SK-N-SH (cell line): ENCODE data around the gene TMEM213. TPM values are rescaled to one million over a fixed set of nuclear protein-coding genes. Genes with fewer than 3 reads are reported as not detected.
"Not testable (repeated sequence)": the region's sequence is repeated elsewhere in the genome, so short reads cannot be mapped to it uniquely, and the experiment has no call there.

Experiments used
- CTCF ChIA-PET: fragments of 300-600, 350-600 bp; formaldehyde crosslinking; extraction: SDS; loops from one replicate; lab custom pipeline; 2021; lab: Yijun Ruan, JAX
- POLR2A ChIA-PET: fragments of 350-600 bp; sonication (Branson Sonifier 250); formaldehyde crosslinking; extraction: SDS; loops from one replicate; lab custom pipeline; 2020; ENCODE audit warnings: antibody characterized with exemption, inconsistent platforms; lab: Yijun Ruan, JAX
- DNase-seq: peaks from one replicate; pipeline ENCODE4 v3.0.0; 2012
- H2AFZ ChIP-seq: fragments of 200-600 bp; sonication (generic); 2 replicates; pipeline ENCODE4 v1.8.1; 2016; ENCODE audit warnings: antibody characterized with exemption, mild to moderate bottlenecking, low read depth
- H3F3A ChIP-seq: fragments of 200-600 bp; sonication (generic); replicated peaks from 2 replicates; pipeline ENCODE3; 2016; ENCODE audit warnings: antibody characterized with exemption, mild to moderate bottlenecking; ENCODE audit not compliant: insufficient read depth
- H3K27ac ChIP-seq, 2 experiments: fragments of 200-500 bp in 1 of 2; fragments of 200-600 bp in 1 of 2; sonication (Bioruptor generic) in 1 of 2; sonication (generic), shearing (Covaris generic) in 1 of 2; 2 replicates each; pipeline versions ENCODE4 v1.5.1 to v1.6.1; 2014 to 2016; ENCODE audit warnings: low read depth in 2 of 2, inconsistent platforms in 1 of 2, low read length in 1 of 2, mild to moderate bottlenecking in 1 of 2, mixed read lengths in 1 of 2
- H3K27me3 ChIP-seq: fragments of 200-600 bp; sonication (generic), shearing (Covaris generic); 2 replicates; pipeline ENCODE4 v1.6.1; 2016; ENCODE audit warnings: mixed run types; ENCODE audit not compliant: insufficient read depth
- H3K36me3 ChIP-seq, 2 experiments: fragments of 200-500 bp in 1 of 2; fragments of 200-600 bp in 1 of 2; sonication (Bioruptor generic) in 1 of 2; sonication (generic) in 1 of 2; replicated peaks in 1 of 2; 2 replicates each; pipeline versions ENCODE3 to v1.5.1; 2014 to 2016; ENCODE audit warnings: low read length in 1 of 2, mild to moderate bottlenecking in 1 of 2; ENCODE audit not compliant: insufficient read depth in 2 of 2, control insufficient read depth in 1 of 2
- H3K4me1 ChIP-seq, 2 experiments: fragments of 200-500 bp in 1 of 2; fragments of 200-600 bp in 1 of 2; sonication (Bioruptor generic) in 1 of 2; sonication (generic), shearing (Covaris generic) in 1 of 2; 2 replicates each; pipeline versions ENCODE4 v1.5.1 to v1.6.1; 2014 to 2016; ENCODE audit warnings: low read depth in 1 of 2, low read length in 1 of 2, mixed run types in 1 of 2; ENCODE audit not compliant: insufficient read depth in 2 of 2, control insufficient read depth in 1 of 2
- H3K4me2 ChIP-seq: fragments of 200-600 bp; sonication (generic), shearing (Covaris generic); 2 replicates; pipeline ENCODE4 v1.6.1; 2017; ENCODE audit warnings: mixed run types
- H3K4me3 ChIP-seq, 2 experiments: fragments of 200-500 bp in 1 of 2; fragments of 200-600 bp in 1 of 2; sonication (Bioruptor generic) in 1 of 2; sonication (generic), shearing (Covaris generic) in 1 of 2; 2 replicates each; pipeline versions ENCODE4 v1.5.1 to v1.8.1; 2014 to 2016; ENCODE audit warnings: low read depth in 2 of 2, inconsistent platforms in 1 of 2, low read length in 1 of 2, mild to moderate bottlenecking in 1 of 2, mixed read lengths in 1 of 2, moderate library complexity in 1 of 2
- H3K79me2 ChIP-seq: fragments of 200-600 bp; sonication (generic); 2 replicates; pipeline ENCODE4 v1.8.1; 2017; ENCODE audit warnings: mild to moderate bottlenecking; ENCODE audit not compliant: insufficient read depth
- H3K9ac ChIP-seq: fragments of 200-600 bp; sonication (generic); 2 replicates; pipeline ENCODE4 v1.6.1; 2017; ENCODE audit warnings: mixed run types
- H3K9me2 ChIP-seq: fragments of 200-600 bp; sonication (generic); 2 replicates; pipeline ENCODE4 v1.6.1; 2017; ENCODE audit warnings: mixed run types
- H3K9me3 ChIP-seq: fragments of 200-600 bp; sonication (generic); 2 replicates; pipeline ENCODE4 v1.6.1; 2017; ENCODE audit warnings: mixed run types, mild to moderate bottlenecking, moderate library complexity
- H4K20me1 ChIP-seq: fragments of 200-600 bp; sonication (generic); 2 replicates; pipeline ENCODE4 v1.6.1; 2017; ENCODE audit warnings: mild to moderate bottlenecking, mixed run types; ENCODE audit not compliant: insufficient read depth
- CHD2 ChIP-seq: fragments of 150-350 bp; IDR thresholded peaks from 2 replicates; pipeline ENCODE4 v1.6.1; 2018; ENCODE audit warnings: low read length; ENCODE audit not compliant: partially characterized antibody
- ELF1 ChIP-seq: IDR thresholded peaks from 2 replicates; pipeline ENCODE4 v1.4.0; 2012
- EP300 ChIP-seq, 2 experiments: IDR thresholded peaks; 2 replicates each; pipeline versions ENCODE4 v1.4.0 to v1.6.1; 2012; ENCODE audit warnings: borderline replicate concordance in 1 of 2, low read depth in 1 of 2, low read length in 1 of 2
- EZH2phosphoT487 ChIP-seq: fragments of 200-600 bp; sonication (generic); IDR thresholded peaks from 2 replicates; pipeline ENCODE4 v1.6.1; 2017; ENCODE audit warnings: low read depth, mixed run types, mild to moderate bottlenecking, antibody characterized with exemption, moderate library complexity, borderline replicate concordance
- FOXM1 ChIP-seq: IDR thresholded peaks from 2 replicates; pipeline ENCODE4 v1.4.0; 2012; ENCODE audit warnings: low read depth, mild to moderate bottlenecking
- GABPA ChIP-seq: IDR thresholded peaks from 2 replicates; pipeline ENCODE4 v1.4.0; 2012; ENCODE audit warnings: low read depth, mild to moderate bottlenecking
- MAX ChIP-seq: IDR thresholded peaks from 2 replicates; pipeline ENCODE4 v1.4.0; 2012; ENCODE audit warnings: low read depth
- MEF2A ChIP-seq: IDR thresholded peaks from 2 replicates; pipeline ENCODE4 v1.4.0; 2012; ENCODE audit warnings: low read depth, borderline replicate concordance
- PBX3 ChIP-seq: IDR thresholded peaks from 2 replicates; pipeline ENCODE4; 2012
- RCOR1 ChIP-seq: fragments of 150-350 bp; IDR thresholded peaks from 2 replicates; pipeline ENCODE4 v1.6.1; 2017; ENCODE audit warnings: antibody characterized with exemption, low read length
- REST ChIP-seq: IDR thresholded peaks from 2 replicates; pipeline ENCODE4 v1.6.1; 2012; ENCODE audit warnings: mild to moderate bottlenecking, low read depth, low read length, moderate library complexity
- SMC3 ChIP-seq: IDR thresholded peaks from 2 replicates; pipeline ENCODE4 v1.6.1; 2012; ENCODE audit warnings: low read depth, low read length, improper control_type of control experiment
- ZBTB33 ChIP-seq: IDR thresholded peaks from 2 replicates; pipeline ENCODE4 v1.4.0; 2012; ENCODE audit warnings: low read depth, borderline replicate concordance
- WGBS: methylation state at CpG from one replicate; pipeline ENCODE4 v1.1.6; 2017; ENCODE audit warnings: low lambda C conversion rate; 5-methylcytosine and 5-hydroxymethylcytosine counted together
- polyA plus RNA-seq, 3 experiments: library from polyadenylated mRNA; depleted of rRNA; stranded (reverse); fragments of >200 nt; gene quantifications; 2 replicates each; pipeline ENCODE4 v1.2.3, GENCODE V29; 2012

Gene TMEM213
- polyA plus RNA-seq, 1 of the 3 experiments (the other 2 are of a cell fraction), result not detected

GRCh38 chr7:138809346-138809745, 11.6 kb downstream of the TMEM213 start:
- Histone ChIP-seq H3K4me1 (no peaks in the 10 kb centered on the region), H3K79me2 (no peaks in the 10 kb centered on the region), H4K20me1 (no peaks in the 10 kb centered on the region), H3K27me3 (no peaks in the 10 kb centered on the region), H2AFZ (no peak overlapping the region), H3K9ac (no peak overlapping the region), H3K36me3 (no peaks in the 10 kb centered on the region), H3K9me3 (no peaks in the 10 kb centered on the region), H3K9me2 (no peaks in the 10 kb centered on the region), H3K27ac (no peak overlapping the region), H3K4me2 (no peak overlapping the region), H3F3A (no peaks in the 10 kb centered on the region), H3K4me3 (no peak overlapping the region)
- ChIA-PET CTCF (no interaction called here), POLR2A (no interaction called here)
- no peak for DNase-seq
- 27% methylated on average over 3 of the region's 4 CpGs for WGBS
- TF ChIP-seq ELF1, result no peak
- TF ChIP-seq ZBTB33, result no peak
- TF ChIP-seq RCOR1, result no peak
- no peak for TF ChIP-seq REST
- TF ChIP-seq EZH2phosphoT487, result no peak
- no peak for TF ChIP-seq MAX
- no peak for TF ChIP-seq PBX3
- no peak for TF ChIP-seq SMC3
- TF ChIP-seq GABPA, result no peak
- TF ChIP-seq EP300 (IDR thresholded peaks at IDR 0.05; ENCODE audit: borderline replicate concordance in 1 of 2, low read depth in 1 of 2, low read length in 1 of 2), result no peak
- no peak for TF ChIP-seq MEF2A
- no peak for TF ChIP-seq FOXM1
- no peak for TF ChIP-seq CHD2

- H3K9me3 ChIP-seq, H3K27ac ChIP-seq, H3K4me2 ChIP-seq, H3K27me3 ChIP-seq, H3K79me2 ChIP-seq, H2AFZ ChIP-seq, DNase-seq, POLR2A ChIA-PET, H3F3A ChIP-seq, H3K36me3 ChIP-seq, CTCF ChIA-PET, H3K9me2 ChIP-seq, H4K20me1 ChIP-seq, H3K9ac ChIP-seq, H3K4me1 ChIP-seq, H3K4me3 ChIP-seq: not testable (repeated sequence)
- WGBS, result 19% methylated on average over 2 of the region's 2 CpGs
These were observed 13.5 kb downstream of the TMEM213 start for GRCh38 chr7:138811327-138811726.
